IPS-18c (cell line): Measurements from ENCODE around the gene KRT7.
"Not testable (repeated sequence)": the region's sequence is repeated elsewhere in the genome, so short reads cannot be mapped to it uniquely, and the experiment has no call there.

Experiments
- H3K4me3 ChIP-seq: 2 replicates; pipeline ENCODE4 v1.7.0; 2013; ENCODE audit warnings: low read depth, mild to moderate bottlenecking, low read length, moderate library complexity; ENCODE audit not compliant: insufficient read depth
- H3K9me3 ChIP-seq: one replicate; pipeline ENCODE4 v1.6.1; 2013; ENCODE audit warnings: mild to moderate bottlenecking, low read length, moderate library complexity; ENCODE audit not compliant: control insufficient read depth, insufficient read depth

KRT7 gene

DNA sequence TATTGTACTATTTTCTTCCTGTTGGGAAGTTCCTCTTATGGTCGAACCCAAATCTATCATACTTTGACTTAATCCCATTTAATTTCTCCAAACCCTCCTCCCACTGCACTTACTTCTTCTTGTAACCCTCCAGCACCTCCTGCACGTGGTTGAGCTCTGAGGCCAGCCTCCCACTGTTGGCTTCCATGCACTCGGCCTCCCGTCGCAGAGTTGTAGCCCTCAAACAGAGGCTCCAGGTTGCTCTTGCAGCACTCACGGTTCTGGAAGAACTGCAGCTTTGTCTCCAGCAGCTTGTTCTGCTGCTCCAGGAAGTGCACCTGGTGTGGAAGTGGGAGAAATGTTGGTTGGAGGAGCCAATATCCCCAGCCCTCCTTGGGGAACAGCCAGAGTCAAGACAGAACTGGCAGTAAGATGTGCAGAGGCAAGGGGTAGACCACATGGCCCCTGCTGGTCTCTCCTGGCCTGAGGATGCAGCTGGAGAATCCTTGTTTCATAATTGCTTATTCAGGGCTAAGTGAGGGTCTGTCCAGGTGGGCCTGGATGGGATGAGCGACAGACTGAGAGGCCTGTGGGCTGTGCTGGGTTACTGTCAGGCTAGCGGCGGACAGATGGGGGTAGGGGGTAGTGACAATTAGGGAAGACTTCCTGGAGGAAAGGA, 23.0 kb downstream of the KRT7 start:
- Histone ChIP-seq H3K9me3 (peaks cover 4% of the 10 kb centered on the region), H3K4me3 (no peak overlapping the region)

DNA sequence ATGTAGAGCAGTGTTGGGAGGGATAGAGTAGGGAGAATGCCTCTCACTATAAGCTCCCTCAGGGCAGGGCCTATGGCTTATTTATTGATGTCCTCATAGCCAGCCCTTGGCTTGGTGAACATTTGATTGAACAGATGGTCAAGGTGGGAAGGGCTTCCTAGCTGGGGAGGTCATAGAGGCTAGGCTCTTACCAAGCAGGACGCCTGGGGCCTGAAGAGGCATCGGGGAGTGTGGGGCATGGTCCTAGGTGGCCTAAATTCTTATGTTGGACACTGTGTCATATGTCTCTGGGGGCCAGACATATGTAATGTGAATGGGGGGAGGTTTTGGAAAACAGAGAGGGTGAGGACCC, 23.5 kb downstream of the KRT7 start:
- Histone ChIP-seq H3K9me3 (peaks cover 4% of the 10 kb centered on the region), H3K4me3 (no peak overlapping the region)

DNA sequence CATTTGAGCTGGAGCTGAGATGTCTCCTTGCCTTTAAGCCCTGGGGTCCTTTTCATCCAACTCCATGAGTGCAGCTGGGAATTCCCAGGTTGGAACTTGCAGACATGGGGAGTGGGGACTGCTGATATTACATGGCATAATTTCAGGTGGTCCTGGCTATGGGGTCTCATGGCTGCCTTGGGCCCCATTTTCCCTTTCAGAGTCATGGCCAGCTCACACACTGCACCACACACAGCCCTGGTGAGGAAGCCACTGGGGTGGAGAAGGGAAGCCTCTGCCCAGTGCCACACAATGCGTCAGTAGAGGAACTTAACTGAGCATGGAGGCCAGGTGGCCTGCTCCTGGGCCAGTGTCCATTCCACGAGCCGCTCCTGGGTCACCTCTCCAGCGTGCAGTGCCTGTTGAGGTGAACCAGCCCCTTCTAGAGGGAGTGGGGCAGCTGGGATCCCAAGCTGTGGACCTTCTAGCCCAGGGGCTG, 24.1 kb downstream of the KRT7 start:
- no peak overlapping the region for H3K4me3 ChIP-seq
- H3K9me3 ChIP-seq, result peaks cover 4% of the 10 kb centered on the region

DNA sequence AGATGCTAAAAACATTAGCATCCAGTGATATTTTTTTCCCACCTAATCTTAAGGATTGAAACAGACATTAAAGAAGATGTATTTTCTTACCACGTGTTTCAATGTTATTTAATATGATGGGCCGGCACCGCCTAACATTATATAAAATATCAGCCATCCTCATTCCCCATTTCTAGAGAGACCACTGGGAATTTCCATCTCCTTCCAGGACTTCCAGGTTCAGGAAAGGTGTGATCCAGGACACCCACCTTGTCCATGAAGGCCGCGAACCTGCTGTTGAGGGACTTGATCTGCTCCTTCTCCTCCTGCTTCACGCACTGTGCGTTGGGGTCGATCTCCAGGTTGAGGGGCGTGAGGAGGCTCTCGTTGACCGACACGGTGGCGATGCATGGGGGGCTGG, 24.9 kb downstream of the KRT7 start:
- not testable (repeated sequence) for H3K4me3 ChIP-seq, H3K9me3 ChIP-seq

DNA sequence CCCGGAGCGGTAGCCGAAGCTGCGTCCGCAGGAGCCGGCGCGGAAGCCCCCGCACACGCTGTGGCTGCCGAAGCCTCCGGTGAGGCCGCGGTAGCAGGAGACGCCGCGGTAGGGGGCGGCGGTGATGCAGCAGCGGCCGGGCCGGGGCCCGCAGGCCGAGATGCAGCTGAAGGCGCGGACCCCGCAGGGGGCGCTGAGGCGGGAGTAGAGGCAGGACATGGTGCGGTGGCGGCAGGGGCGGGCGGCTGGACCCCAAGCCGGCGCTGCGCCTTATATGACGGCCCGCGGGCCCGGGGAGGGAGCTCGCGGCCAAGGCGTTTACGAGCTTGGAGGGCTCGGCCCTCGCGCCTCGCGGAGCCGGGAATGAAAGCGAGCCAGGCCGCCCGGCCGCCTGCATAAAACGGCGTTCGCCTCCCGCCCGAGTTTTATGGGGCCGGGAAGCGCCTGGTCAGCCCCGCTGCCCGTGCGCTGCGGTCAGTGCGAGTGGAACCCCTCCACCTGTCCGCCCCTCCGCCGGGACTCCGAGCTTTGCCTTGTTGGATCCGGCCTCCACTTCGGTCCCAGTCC, 25.4 kb downstream of the KRT7 start:
- peak overlapping the region; percentile 34; the same call in 1 of the 2 replicates for H3K4me3 ChIP-seq

DNA sequence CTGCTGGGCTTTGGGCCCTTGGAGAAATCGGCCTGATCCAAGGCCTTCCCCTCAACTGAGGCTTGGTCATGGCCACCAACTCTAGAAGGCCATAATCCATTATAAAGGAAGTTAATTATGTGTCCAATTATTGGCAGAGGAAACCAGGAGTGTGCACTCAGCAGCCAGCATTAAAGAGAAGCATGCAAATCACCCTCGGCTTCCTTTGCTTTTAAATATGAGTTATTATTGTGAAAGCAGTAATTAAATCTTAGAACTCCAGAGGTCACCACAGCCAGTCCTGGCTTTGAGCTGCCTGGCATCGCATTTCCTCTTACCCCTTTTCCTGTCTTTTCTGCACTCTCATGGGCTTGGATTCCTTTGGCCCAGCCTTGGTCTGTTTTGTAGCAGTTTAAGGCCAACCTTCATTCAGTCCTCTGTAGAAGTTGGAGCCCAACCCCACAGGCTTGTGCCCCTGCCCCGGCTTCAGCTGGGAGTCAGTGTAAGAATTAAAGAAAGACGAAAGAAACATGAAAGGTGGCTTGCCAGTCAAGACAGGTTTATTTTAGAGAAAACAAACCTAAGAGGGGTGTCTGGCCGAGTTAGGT, 26.7 kb downstream of the KRT7 start:
- no peak overlapping the region for H3K4me3 ChIP-seq

More for the DNA sequence above, 25.4 kb downstream of the KRT7 start:
- H3K9me3 ChIP-seq, result peaks cover 4% of the 10 kb centered on the region

DNA sequence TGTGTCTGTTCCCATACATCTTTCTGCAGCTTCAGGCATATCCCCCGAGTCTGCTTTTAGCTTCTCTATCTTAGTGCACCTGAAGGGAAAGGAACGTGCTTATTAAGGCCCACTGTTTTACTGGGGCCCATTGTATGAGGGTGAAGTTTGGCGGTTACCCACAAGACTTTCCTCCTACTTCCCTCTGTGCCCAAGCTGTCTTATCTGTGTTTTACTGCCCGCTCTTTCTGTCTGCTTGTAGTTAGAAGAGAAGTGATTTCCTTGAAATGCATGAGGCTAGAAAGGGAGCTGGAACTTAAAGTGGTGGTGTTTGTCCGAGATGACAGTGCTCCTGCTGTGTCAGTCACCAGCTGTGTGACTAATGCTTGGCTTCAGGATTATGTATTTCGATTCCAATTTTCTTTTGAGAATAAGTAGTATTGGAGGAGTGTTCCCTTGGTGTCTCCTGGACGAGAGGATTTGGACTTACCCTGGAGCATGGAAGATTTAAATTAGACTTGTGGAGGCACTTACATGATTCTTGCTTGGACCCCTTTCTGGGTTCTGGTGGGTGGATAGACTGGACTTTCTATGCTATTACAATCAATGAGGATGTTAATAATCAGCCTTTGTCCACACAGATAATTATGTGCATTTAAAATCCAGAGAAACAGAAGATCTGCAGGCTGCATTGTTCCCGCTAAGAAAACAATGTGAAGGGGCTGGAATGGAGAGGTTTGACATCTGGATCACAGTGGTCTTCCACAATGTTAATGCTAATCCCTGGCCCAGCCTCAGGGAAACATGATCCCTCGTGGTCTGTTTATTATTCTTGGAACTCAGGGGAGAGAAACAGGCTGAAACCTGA, 27.5 kb downstream of the KRT7 start:
- no peak overlapping the region for H3K4me3 ChIP-seq
- H3K9me3 ChIP-seq, result peaks cover 7% of the 10 kb centered on the region

More for the DNA sequence above, 26.7 kb downstream of the KRT7 start:
- H3K9me3 ChIP-seq, result peaks cover 7% of the 10 kb centered on the region

DNA sequence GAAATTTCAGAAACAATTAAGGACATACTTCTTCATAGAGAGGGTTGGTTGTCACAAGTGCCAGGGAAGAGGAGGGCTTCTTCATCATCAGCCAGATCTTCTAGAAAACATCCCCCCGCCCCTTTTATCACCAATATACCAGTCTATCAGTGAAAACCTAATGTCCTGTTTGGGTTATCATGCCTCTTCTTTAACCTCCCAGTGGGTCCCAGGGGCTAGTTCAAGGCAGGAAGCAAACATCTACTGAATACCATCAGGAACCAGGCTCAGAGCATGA, 28.1 kb downstream of the KRT7 start:
- no peak overlapping the region for H3K4me3 ChIP-seq
- H3K9me3 ChIP-seq, result peaks cover 7% of the 10 kb centered on the region

DNA sequence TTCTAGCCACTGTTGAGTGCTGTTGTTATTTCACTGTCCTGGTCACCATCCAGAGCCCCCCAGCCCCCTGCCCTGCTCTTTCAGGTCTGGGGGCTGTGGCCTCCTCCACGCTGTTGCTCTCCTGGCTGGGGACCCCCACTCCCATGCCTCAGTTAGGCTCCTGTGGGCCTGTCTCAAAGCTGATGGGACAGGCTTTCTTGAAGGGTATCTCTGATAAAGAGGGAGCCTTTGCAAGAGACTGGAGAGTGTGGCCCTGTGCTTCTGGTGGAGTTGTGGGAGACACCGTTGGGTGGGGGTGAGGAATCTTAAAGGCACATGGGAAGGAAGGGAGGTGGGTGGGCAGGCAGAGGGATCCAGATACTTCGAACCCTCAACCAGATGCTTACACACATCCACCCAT, 29.2 kb downstream of the KRT7 start:
- no peak overlapping the region for H3K4me3 ChIP-seq

DNA sequence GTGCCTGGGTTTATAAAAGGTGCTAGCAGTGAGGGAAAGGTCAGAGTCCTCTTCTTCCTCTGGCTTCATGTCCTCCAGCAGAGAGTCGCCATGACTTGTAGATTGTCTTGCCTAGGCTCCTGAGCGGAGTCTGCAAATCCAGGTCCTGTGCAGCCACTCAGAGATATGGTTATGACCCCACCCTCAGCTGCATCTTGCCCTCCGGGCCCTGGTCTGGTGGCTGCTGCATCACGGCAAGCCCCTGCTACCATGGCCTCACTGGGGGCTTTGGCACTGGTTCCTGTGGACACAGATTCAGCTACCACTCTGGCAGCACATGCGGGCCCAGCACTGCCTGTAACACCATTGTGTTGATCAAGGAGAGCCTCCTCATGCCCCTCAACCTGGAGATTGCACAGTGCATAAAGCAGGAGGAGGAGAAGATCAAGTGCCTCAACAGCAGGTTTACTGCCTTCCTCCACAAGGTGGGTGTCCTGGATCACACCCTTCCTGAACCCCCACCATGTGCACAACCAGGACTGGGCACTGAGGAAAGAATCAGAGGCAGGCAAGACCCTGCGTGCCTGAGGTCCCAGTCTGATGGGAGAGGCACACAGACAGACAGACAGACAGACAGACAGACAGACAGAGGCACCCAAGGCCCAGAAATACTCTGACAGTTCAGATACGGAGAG, 30.9 kb downstream of the KRT7 start:
- H3K9me3 ChIP-seq, result peaks cover 7% of the 10 kb centered on the region
- no peak overlapping the region for H3K4me3 ChIP-seq

More for the DNA sequence above, 29.2 kb downstream of the KRT7 start:
- H3K9me3 ChIP-seq, result peaks cover 7% of the 10 kb centered on the region

DNA sequence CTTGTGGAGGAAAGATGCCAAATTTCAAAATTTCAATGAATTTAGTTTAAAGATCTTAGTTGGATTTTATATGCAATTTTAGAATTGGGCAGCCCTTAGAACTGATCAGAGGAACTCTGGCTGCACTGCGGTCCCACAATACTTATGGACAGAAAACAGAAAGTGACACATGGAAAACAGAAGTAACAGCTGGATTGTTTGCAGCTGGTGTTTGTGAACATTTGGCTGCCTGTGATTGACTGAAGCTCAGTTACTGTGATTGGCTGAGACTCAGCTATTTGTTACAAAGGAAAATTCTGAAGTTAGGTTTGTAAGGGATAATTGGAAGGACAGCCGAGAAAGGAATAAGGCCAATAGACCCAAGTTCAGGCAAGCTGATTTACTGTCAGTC, 31.4 kb downstream of the KRT7 start:
- peaks cover 5% of the 10 kb centered on the region for H3K9me3 ChIP-seq
- no peak overlapping the region for H3K4me3 ChIP-seq

DNA sequence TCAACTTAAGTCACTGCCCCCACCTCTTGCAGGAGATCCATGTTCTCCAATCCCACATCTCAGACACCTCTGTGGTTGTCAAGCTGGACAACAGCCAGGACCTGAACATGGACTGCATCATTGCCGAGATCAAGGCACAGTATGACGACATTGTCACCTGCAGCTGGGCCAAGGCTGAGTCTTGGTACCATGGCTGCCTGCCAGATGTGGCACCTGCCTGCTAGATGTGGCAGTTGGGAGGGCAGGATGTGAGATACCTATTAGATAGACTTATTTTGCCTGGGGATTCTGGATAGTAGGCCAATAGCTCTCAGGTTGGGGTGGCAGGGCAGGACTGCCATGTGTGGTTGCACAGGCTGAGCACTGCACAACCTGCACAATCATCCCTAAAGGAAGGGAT, 33.5 kb downstream of the KRT7 start:
- Histone ChIP-seq H3K4me3 (no peak overlapping the region), H3K9me3 (peaks cover 2% of the 10 kb centered on the region)

DNA sequence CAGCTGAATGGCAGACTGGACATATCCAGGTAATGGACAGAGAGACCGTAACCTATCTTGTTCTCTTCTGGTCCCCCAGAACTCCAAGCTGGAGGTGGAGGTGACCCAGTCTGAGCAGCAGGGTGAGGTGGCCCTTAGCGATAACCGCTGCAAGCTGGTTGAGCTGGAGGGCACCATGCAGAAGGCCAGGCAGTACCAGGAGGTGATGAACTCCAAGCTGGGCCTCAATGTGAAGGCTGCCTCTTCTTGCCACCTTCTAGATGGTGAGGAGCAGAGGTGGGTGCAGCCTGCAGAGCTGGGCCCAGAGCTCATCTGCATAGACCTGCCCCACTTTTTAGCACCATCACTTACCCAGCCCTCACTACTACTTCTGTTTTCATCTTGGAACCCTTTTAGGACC, 34.2 kb downstream of the KRT7 start:
- H3K9me3 ChIP-seq, result peaks cover 2% of the 10 kb centered on the region

DNA sequence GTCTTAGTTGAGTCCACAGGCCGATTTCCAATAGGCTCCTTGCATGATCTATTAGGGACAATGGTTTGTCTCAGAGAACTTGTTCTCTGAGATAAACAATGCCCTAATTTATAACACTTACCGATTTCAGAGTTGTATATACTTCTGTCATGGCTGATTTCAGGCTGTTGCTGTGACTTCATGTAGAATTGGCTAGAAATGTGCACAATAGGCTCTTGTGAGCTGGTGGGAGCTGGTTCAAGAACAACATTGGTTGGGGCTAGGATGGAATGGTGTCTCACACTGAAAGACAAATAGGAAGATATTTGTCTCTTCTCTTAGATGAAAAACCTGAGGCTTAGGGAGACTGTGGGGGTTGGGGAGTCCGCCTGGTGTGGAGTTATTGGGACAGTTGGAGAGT, 34.7 kb downstream of the KRT7 start:
- H3K4me3 ChIP-seq, result no peak overlapping the region
- peaks cover 2% of the 10 kb centered on the region for H3K9me3 ChIP-seq

More for the DNA sequence above, 34.2 kb downstream of the KRT7 start:
- H3K4me3 ChIP-seq, result no peak overlapping the region

DNA sequence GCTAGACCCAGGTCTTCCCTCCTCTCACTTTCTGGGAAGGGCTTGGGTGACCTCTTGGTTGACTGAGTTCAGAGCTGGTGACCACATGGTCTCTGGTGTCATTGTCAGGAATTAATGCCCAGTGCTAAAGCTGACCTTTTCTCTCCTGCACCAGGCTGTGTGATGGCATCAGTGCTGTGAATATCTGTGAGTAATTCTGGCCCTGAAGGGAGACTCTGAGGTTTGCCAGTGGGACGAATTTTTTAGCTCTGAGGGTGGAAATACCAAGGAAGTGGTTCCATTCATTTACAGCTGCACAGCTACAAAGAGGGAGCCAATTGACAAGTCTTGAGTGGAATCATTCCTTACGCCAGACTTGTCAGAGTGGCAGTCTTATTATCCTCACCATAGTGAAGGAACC, 35.2 kb downstream of the KRT7 start:
- no peak overlapping the region for H3K4me3 ChIP-seq

DNA sequence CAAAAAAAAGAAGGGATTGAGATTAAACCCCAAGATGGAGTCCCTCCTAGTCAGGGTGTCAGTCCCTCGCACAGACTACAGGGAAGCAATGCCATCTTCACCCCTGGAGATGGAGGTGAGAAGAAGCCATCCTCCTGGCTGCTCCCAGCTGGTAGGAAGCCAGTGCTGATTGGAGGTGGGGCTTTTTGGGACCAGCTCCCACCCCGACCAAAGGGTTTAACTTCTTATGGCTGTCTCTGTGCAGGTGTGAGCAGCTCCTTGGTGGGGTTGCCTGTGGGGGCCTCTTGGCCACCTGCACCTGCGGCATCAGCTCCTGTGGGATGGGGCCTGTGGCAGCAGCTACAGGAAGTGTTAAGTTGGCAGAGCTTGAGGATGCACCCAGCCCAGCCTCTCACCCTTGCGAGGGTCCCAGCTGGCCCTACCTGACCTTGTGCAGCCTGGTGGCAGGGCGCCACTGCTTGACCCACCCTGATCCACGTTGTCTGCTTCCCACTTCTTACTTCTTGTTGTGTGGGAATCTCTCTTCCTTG, 37.6 kb downstream of the KRT7 start:
- Histone ChIP-seq H3K9me3 (no peaks in the 10 kb centered on the region), H3K4me3 (no peak overlapping the region)

More for the DNA sequence above, 35.2 kb downstream of the KRT7 start:
- peaks cover 2% of the 10 kb centered on the region for H3K9me3 ChIP-seq

DNA sequence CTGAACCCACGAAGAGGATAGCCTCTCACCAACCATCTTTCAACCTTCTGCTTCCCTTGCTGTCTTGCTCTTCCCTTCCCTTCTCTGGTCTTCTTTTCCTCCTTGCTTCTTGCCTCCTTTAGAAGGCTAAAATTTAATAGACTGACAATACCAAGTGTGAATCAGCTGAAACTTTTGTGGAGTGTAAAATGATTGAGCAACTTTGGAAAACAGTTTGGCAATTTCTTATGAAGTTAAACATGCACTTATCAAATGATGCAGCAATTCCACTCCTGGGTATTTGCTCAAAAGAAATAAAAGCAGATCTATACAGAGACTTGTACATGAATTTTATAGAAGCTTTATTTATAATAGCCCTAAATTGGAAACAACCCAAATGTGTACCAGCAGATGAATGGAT, 38.1 kb downstream of the KRT7 start:
- H3K9me3 ChIP-seq, result no peaks in the 10 kb centered on the region
- H3K4me3 ChIP-seq, result no peak overlapping the region
